Fibroblast of pulmonary artery (primary cell): ENCODE results near the gene MPC2.
A peak's percentile ranks its signal among the peaks of the same experiment; 100 is the strongest.

Experiments used
- DNase-seq: peaks from one replicate; pipeline ENCODE4 v3.0.0-alpha.2; 2010; ENCODE audit warnings: low read depth
- H3K4me3 ChIP-seq: replicated peaks from 2 replicates; pipeline ENCODE4 v1.5.1; 2011; ENCODE audit warnings: low read depth, mild to moderate bottlenecking, control low read depth, low read length, moderate library complexity
- CTCF ChIP-seq: IDR thresholded peaks from 2 replicates; pipeline ENCODE4 v1.5.1; 2011; ENCODE audit warnings: mild to moderate bottlenecking, control low read depth, low read length, inconsistent platforms; ENCODE audit errors: missing control alignments

The MPC2 gene

GRCh38 chr1:167973832-167974231, 37.0 kb upstream of the MPC2 start:
- no peak overlapping the region for H3K4me3 ChIP-seq
- no peak for TF ChIP-seq CTCF

GRCh38 chr1:167968569-167968968, 31.7 kb upstream of the MPC2 start:
- no peak for TF ChIP-seq CTCF
- no peak overlapping the region for H3K4me3 ChIP-seq
- DNase-seq, result no peak

More at GRCh38 chr1:167973832-167974231, 37.0 kb upstream of the MPC2 start:
- DNase-seq, result peak; percentile 25

- H3K4me3 ChIP-seq, result no peak overlapping the region
- DNase-seq, result no peak
- no peak for TF ChIP-seq CTCF
These were observed 29.2 kb upstream of the MPC2 start for GRCh38 chr1:167966050-167966449.

- TF ChIP-seq CTCF, result no peak
- peak; percentile 26 for DNase-seq
- H3K4me3 ChIP-seq, result no peak overlapping the region
These were observed 27.8 kb upstream of the MPC2 start for GRCh38 chr1:167964646-167965045.

GRCh38 chr1:167957710-167958109, 20.8 kb upstream of the MPC2 start:
- TF ChIP-seq CTCF, result no peak
- no peak overlapping the region for H3K4me3 ChIP-seq
- DNase-seq, result no peak

- DNase-seq, result no peak
- no peak for TF ChIP-seq CTCF
These were observed 19.0 kb upstream of the MPC2 start for GRCh38 chr1:167955915-167956314.

GRCh38 chr1:167950569-167950968, 13.7 kb upstream of the MPC2 start:
- TF ChIP-seq CTCF, result no peak
- H3K4me3 ChIP-seq, result no peak overlapping the region
- DNase-seq, result no peak

More at GRCh38 chr1:167955915-167956314, 19.0 kb upstream of the MPC2 start:
- no peak overlapping the region for H3K4me3 ChIP-seq
